Skin epidermis (tissue), 12 donors: ENCODE measurements around the gene TMF1.

Experiments used
- H3K27ac ChIP-seq, 21 experiments: fragments of 200-600 bp; sonication (generic) in 11 of 21; one replicate each; pipeline ENCODE4 v1.5.0; 2020; ENCODE audit warnings: mild to moderate bottlenecking in 3 of 21, inconsistent platforms in 2 of 21, moderate library complexity in 2 of 21
- H3K4me3 ChIP-seq, 7 experiments: fragments of 200-600 bp; sonication (generic) in 2 of 7; one replicate each; pipeline ENCODE4 v1.5.0; 2020; ENCODE audit warnings: inconsistent platforms in 2 of 7, mild to moderate bottlenecking in 2 of 7, moderate library complexity in 1 of 7

Gene TMF1, protein sequence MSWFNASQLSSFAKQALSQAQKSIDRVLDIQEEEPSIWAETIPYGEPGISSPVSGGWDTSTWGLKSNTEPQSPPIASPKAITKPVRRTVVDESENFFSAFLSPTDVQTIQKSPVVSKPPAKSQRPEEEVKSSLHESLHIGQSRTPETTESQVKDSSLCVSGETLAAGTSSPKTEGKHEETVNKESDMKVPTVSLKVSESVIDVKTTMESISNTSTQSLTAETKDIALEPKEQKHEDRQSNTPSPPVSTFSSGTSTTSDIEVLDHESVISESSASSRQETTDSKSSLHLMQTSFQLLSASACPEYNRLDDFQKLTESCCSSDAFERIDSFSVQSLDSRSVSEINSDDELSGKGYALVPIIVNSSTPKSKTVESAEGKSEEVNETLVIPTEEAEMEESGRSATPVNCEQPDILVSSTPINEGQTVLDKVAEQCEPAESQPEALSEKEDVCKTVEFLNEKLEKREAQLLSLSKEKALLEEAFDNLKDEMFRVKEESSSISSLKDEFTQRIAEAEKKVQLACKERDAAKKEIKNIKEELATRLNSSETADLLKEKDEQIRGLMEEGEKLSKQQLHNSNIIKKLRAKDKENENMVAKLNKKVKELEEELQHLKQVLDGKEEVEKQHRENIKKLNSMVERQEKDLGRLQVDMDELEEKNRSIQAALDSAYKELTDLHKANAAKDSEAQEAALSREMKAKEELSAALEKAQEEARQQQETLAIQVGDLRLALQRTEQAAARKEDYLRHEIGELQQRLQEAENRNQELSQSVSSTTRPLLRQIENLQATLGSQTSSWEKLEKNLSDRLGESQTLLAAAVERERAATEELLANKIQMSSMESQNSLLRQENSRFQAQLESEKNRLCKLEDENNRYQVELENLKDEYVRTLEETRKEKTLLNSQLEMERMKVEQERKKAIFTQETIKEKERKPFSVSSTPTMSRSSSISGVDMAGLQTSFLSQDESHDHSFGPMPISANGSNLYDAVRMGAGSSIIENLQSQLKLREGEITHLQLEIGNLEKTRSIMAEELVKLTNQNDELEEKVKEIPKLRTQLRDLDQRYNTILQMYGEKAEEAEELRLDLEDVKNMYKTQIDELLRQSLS

DNA sequence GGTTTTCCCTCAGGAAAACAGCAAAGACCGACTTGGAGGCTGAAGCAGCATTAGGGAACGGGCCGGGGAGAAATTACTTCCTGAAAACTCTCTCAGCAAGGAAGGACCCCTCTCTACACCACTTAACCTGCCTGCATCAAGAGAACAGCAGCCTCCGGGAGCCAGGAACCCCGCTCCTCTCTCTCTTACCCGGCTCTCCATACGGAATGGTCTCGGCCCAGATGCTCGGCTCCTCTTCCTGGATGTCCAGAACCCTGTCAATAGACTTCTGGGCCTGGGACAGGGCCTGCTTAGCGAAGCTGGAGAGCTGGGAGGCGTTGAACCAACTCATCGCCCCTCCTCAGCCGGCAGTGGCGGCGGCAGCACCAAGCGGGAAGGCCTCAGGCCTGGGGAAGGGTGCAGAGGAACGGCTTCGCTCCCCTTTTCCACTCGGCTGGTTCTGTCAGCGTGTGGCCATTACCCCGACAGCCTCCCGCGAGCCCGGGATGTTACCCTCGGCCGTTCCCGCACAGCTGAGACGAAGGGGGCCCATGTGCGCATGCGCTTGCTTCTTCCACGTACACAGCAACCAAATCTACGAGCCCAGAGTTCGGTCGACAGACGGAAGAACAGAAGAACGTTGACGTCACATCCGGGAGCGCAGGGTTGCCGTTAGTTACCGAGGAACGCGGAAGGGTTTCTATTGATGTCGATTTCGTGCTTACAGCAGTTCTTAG, at the start of gene TMF1:
TMF1 (minus strand) TSS at position 578 of the 716 bp plus-strand sequence; CDS start at position 331, 247 bp downstream.
- H3K4me3 ChIP-seq = peak within 1 kb of the TSS; percentile 61 to 87 (median 76)
- H3K27ac ChIP-seq = peak within 1 kb of the TSS; percentile 42 to 98 (median 93)

DNA sequence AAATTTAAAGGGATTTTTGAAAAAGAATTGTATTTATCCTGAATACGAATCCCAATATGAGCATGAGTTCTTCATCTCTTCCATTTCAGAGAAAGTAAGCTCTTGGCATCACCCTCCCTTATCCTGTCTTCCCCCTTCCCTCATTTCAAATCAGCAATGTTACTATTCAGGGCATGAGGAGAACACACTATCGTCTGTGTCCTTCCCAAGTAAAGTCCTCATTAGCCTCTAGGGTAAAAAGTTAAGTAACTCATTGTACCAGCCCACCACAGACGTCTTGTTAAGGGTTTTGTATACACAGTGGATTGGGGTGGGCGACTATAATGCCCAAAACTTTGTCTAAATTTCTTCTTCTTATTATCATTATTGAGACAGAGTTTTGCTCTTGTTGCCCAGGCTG, 47.4 kb upstream of the TMF1 start:
- Histone ChIP-seq H3K27ac (no peak overlapping the region), H3K4me3 (no peak overlapping the region)

- Histone ChIP-seq H3K27ac (peak overlapping the region in 3 of 21 experiments; percentile 1 to 25 (median 3)), H3K4me3 (no peak overlapping the region)
Observed at GRCh38 chr3:69097407-69098086, 45.4 kb upstream of the TMF1 start.

GRCh38 chr3:69096299-69096698, 44.2 kb upstream of the TMF1 start:
- Histone ChIP-seq H3K27ac (peak overlapping the region in 9 of 21 experiments; percentile 18 to 98 (median 50)), H3K4me3 (no peak overlapping the region)

GRCh38 chr3:69095636-69096035, 43.5 kb upstream of the TMF1 start:
- peak overlapping the region in 13 of 21 experiments; percentile 5 to 98 (median 45) for H3K27ac ChIP-seq
- no peak overlapping the region for H3K4me3 ChIP-seq

- Histone ChIP-seq H3K4me3 (no peak overlapping the region), H3K27ac (peak overlapping the region in 19 of 21 experiments; percentile 51 to 98 (median 67))
Observed at GRCh38 chr3:69094467-69095205, 42.5 kb upstream of the TMF1 start.

- no peak overlapping the region for H3K4me3 ChIP-seq
- H3K27ac ChIP-seq = peak overlapping the region in 20 of 21 experiments; percentile 43 to 98 (median 70)
Observed at GRCh38 chr3:69092030-69092516, 39.9 kb upstream of the TMF1 start.

DNA sequence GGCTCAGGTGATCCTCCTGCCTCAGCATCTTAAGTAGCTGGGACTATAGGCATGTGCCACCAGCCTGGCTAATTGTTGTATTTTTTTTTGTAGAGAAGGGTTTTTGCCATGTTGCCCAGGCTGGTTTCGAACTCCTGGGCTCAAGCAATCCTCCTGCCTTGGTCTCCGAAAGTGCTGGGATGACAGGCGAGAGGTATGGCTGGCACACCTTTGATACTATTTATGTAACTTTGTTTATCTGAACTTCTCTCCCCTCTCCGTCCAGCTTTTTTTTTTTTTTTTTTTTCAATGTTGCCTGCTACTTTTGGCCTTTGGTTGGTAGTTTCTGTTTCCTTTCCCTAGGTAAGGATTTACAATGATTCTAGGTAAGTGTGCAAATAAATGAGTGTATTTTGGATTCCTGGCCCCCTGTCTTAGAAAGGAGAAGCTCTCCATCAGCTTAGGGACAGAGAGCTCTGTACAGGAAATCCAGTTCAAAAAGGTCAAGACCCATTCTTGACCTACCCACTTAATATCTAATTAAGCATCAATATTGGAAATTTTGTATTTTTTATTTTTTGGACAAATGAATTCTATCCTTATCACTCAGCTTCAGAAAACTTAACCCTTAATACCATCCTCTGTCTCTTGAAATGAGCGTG, 39.4 kb upstream of the TMF1 start:
- Histone ChIP-seq H3K4me3 (no peak overlapping the region), H3K27ac (peak overlapping the region in 19 of 21 experiments; percentile 13 to 98 (median 67))

- H3K4me3 ChIP-seq = no peak overlapping the region
Observed at GRCh38 chr3:69090021-69090420, 37.9 kb upstream of the TMF1 start.

DNA sequence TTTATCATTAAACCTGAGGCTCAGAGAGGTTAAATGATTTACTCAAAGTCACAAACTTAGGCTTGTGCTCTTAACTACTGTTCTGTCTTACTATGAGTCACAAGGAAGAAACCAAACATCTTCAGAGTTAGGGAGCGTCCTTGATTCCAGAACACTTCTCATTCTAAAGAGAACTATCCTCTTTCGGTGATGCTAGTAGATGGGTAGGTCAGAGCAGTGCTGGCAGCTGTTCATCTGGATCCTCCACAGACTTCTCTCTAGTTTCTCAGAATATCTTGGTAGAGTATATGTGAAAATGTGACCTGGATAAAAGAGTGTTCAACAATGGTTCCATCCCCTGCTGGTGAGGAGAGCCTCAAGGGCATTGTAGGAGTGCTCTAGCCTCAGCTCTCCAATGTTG, 35.9 kb upstream of the TMF1 start:
- Histone ChIP-seq H3K27ac (peak overlapping the region in 13 of 21 experiments; percentile 1 to 99 (median 94)), H3K4me3 (peak overlapping the region in 1 of 7 experiments; percentile 2)

More at GRCh38 chr3:69090021-69090420, 37.9 kb upstream of the TMF1 start:
- H3K27ac ChIP-seq = peak overlapping the region in 14 of 21 experiments; percentile 1 to 98 (median 60)

GRCh38 chr3:69087030-69087791, 35.1 kb upstream of the TMF1 start:
- Histone ChIP-seq H3K4me3 (peak overlapping the region; percentile 63 to 97 (median 79)), H3K27ac (peak overlapping the region in 20 of 21 experiments; percentile 70 to 99 (median 94))

GRCh38 chr3:69085833-69086722, 33.9 kb upstream of the TMF1 start:
- H3K27ac ChIP-seq = peak overlapping the region; percentile 39 to 99 (median 95)

DNA sequence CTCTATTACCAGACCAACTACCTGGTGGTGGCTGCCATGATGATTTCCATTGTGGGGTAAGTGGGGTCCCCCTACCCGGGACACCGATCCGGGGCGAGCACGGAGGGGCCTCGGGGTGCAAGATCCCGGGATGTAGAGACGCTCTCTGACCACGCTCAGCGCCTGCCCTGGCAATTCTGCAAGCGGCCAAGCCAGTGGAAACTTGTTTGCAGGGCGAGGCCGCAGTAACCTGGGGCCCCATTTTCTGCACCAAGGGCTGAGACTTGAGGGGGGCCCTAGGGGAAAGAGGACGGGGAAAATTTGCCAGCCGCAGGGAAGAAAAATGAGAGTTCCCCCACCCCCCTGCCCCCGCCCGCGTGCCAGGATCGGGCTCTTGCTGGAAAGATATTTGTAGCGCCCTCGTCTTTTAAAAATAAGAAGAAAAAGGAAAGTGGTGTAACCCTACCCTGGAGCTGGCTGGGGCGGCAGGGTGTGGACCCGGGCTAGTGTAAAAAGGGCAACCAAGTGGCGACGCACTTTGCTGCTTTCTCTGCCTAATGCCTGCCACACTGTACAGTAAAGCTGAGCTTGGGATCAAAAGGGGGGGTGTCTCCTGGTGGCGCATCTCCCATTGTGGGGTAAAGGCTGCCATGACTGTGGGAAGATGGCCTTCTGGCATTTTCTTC, 33.2 kb upstream of the TMF1 start:
- Histone ChIP-seq H3K27ac (peak overlapping the region; percentile 39 to 99 (median 95)), H3K4me3 (peak overlapping the region; percentile 63 to 97 (median 79))

More at GRCh38 chr3:69085833-69086722, 33.9 kb upstream of the TMF1 start:
- peak overlapping the region; percentile 63 to 97 (median 79) for H3K4me3 ChIP-seq

DNA sequence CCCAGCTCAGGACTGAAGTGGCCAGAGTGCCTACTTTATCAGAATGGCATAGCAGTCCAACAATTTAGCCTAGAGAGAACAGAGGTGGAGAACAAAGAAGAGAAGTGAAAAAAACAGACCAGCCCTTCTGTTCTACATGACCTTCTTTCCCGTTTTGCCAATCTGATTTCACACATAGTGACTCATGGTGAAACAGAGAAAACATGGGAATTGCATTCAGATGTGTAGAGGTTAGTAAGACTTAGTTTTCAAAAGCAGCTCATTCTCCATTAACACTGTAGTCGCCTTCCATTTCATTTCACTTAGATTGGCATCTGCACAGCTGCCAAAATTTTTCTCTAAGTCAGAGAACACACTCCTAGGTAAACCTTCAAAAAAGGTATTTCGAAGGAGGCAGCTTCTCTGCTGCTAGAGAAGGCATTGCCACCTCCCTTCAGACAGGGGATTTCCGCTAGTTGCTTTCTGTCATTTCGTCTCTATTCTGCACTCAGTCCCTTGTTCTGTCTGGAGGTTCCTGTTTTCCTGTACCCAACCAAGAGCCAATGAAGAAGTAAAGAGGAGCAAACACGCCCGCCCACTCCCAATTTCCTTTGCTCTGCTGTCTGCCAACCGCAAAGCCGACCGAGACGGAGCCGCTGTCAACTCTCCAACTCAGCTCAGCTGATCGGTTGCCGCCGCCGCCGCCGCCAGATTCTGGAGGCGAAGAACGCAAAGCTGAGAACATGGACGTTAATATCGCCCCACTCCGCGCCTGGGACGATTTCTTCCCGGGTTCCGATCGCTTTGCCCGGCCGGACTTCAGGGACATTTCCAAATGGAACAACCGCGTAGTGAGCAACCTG, 32.4 kb upstream of the TMF1 start, which contains the start of gene ARL6IP5:
ARL6IP5 (plus strand) TSS at position 612 of the 842 bp plus-strand sequence; CDS start at position 723, 111 bp downstream.
- peak within 1 kb of the TSS; percentile 63 to 97 (median 79) for H3K4me3 ChIP-seq

More for the DNA sequence above, 32.4 kb upstream of the TMF1 start, which contains the start of gene ARL6IP5:
- peak within 1 kb of the TSS; percentile 39 to 99 (median 95) for H3K27ac ChIP-seq
